ENCODE measurements around the gene METTL25B.

DNA sequence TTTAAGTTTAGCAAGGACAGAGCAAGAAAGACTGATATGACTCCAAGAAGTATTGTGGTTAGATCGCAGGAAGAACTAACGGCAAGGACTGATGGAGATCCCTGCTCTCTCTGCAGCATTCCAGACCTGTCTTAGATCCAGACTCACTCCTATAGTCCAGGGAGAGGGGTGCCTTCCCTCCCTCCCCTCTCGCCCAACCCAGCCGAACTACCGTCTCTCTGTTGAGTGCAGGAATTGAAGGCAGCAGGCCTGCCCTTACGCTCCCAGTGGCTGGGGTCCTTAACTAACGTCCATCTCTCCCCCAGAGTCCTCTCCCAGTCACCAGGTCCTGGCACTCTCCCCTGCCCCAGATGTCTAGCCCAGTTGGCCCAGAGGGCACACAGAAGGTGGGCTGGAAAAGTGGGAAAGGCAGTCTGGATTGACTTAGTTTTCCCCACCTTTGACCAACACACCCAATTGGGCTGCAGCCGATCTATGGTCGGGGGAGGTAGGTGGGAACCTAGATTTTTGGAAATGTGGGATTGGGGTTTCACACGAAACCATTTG, 24.0 kb upstream of the METTL25B start:
- TF ChIP-seq, protein P1, sequence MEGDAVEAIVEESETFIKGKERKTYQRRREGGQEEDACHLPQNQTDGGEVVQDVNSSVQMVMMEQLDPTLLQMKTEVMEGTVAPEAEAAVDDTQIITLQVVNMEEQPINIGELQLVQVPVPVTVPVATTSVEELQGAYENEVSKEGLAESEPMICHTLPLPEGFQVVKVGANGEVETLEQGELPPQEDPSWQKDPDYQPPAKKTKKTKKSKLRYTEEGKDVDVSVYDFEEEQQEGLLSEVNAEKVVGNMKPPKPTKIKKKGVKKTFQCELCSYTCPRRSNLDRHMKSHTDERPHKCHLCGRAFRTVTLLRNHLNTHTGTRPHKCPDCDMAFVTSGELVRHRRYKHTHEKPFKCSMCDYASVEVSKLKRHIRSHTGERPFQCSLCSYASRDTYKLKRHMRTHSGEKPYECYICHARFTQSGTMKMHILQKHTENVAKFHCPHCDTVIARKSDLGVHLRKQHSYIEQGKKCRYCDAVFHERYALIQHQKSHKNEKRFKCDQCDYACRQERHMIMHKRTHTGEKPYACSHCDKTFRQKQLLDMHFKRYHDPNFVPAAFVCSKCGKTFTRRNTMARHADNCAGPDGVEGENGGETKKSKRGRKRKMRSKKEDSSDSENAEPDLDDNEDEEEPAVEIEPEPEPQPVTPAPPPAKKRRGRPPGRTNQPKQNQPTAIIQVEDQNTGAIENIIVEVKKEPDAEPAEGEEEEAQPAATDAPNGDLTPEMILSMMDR (IDR thresholded peaks at IDR 0.05; ENCODE audit: extremely low read depth in 1 of 2, insufficient read depth in 1 of 2, low read depth in 1 of 2, low read length in 2 of 2): no peak
- TF ChIP-seq, protein P2, sequence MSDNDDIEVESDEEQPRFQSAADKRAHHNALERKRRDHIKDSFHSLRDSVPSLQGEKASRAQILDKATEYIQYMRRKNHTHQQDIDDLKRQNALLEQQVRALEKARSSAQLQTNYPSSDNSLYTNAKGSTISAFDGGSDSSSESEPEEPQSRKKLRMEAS (IDR thresholded peaks at IDR 0.05; ENCODE audit: insufficient read depth, insufficient read length): no peak
- no peak for TF ChIP-seq MYC (IDR thresholded peaks at IDR 0.05; ENCODE audit: low read depth, low read length)
- TF ChIP-seq POLR2AphosphoS5 (IDR thresholded peaks at IDR 0.05; ENCODE audit: insufficient read depth, low read depth, low read length): no peak
- TF ChIP-seq JUN (IDR thresholded peaks at IDR 0.05; ENCODE audit: borderline replicate concordance, insufficient read depth, insufficient read length, low read depth): no peak
- no peak for TF ChIP-seq POLR2A (IDR thresholded peaks at IDR 0.05; ENCODE audit: low read depth, low read length)
- no peak for TF ChIP-seq EZH2 (IDR thresholded peaks at IDR 0.05; ENCODE audit: borderline replicate concordance, low read depth, low read length, severe bottlenecking)

Data from endothelial cell of umbilical vein (primary cell).